Measurements from ENCODE around the gene HMOX2. TPM values are rescaled to one million over a fixed set of nuclear protein-coding genes. Genes with fewer than 3 reads are reported as not detected.

Gene HMOX2
- total and polyA plus RNA-seq, 2 of the 13 experiments (the other 11 are each of a cell fraction or from before 2014, with no cell fraction given): 60.3 to 70.4 TPM

- TF ChIP-seq ZBTB2 (CRISPR knock-in tag; IDR thresholded peaks at IDR 0.05; ENCODE audit: low read depth): peak; percentile 44; the same call in 1 of the 2 replicates
- TF ChIP-seq ZNF30 (CRISPR knock-in tag; IDR thresholded peaks at IDR 0.05): no peak
- no peak for TF ChIP-seq ATM (IDR thresholded peaks at IDR 0.05; ENCODE audit: borderline replicate concordance)
- peak; percentile 37; the same call in 1 of the 2 replicates for TF ChIP-seq ZKSCAN8 (CRISPR knock-in tag; IDR thresholded peaks at IDR 0.05; ENCODE audit: borderline replicate concordance)
- no peak for TF ChIP-seq ARNT (IDR thresholded peaks at IDR 0.05)
- peak; percentile 9 for TF ChIP-seq HNF1B (CRISPR knock-in tag; IDR thresholded peaks at IDR 0.05)
- peak; percentile 89 for TF ChIP-seq SRSF1 (optimal IDR thresholded peaks at IDR 0.05; ENCODE audit: low read depth, low read length)
- 0 out of 2 replicates have a peak, but pooled peaks have one; percentile 58 for TF ChIP-seq MED13 (CRISPR knock-in tag; IDR thresholded peaks at IDR 0.05)
- TF ChIP-seq LCORL (IDR thresholded peaks at IDR 0.05): no peak
- peak; percentile 77; the same call in 1 of the 2 replicates for TF ChIP-seq LCORL (CRISPR knock-in tag; IDR thresholded peaks at IDR 0.05)
- TF ChIP-seq ZNF343 (CRISPR knock-in tag; IDR thresholded peaks at IDR 0.05): no peak
- TF ChIP-seq ELF4 (CRISPR knock-in tag; IDR thresholded peaks at IDR 0.05; ENCODE audit: borderline replicate concordance): 0 out of 2 replicates have a peak, but pooled peaks have one; percentile 66
- 0 out of 2 replicates have a peak, but pooled peaks have one; percentile 18 for TF ChIP-seq BRF2 (CRISPR knock-in tag; IDR thresholded peaks at IDR 0.05)
- TF ChIP-seq ARHGAP35 (CRISPR knock-in tag; IDR thresholded peaks at IDR 0.05; ENCODE audit: borderline replicate concordance): no peak; the same call in 1 of the 2 replicates
- no peak for TF ChIP-seq THYN1 (CRISPR knock-in tag; IDR thresholded peaks at IDR 0.05; ENCODE audit: borderline replicate concordance, low read depth)
- TF ChIP-seq POGZ (CRISPR knock-in tag; IDR thresholded peaks at IDR 0.05): peak; percentile 69
- no peak for TF ChIP-seq ZNF737 (CRISPR knock-in tag; IDR thresholded peaks at IDR 0.05; ENCODE audit: borderline replicate concordance)
- TF ChIP-seq ETS1 (CRISPR knock-in tag; IDR thresholded peaks at IDR 0.05): no peak
- TF ChIP-seq ZNF780A (CRISPR knock-in tag; IDR thresholded peaks at IDR 0.05): peak; percentile 55; the same call in 1 of the 2 replicates
- TF ChIP-seq ZNF546 (CRISPR knock-in tag; conservative IDR thresholded peaks at IDR 0.05): no peak
- TF ChIP-seq PHF8 (CRISPR knock-in tag; IDR thresholded peaks at IDR 0.05): peak; percentile 46; the same call in 1 of the 2 replicates
- TF ChIP-seq ZNF34 (CRISPR knock-in tag; IDR thresholded peaks at IDR 0.05; ENCODE audit: borderline replicate concordance): no peak; the same call in 1 of the 2 replicates
- no peak for TF ChIP-seq ZNF17 (CRISPR knock-in tag; IDR thresholded peaks at IDR 0.05)
These were observed 14.7 kb upstream of the HMOX2 start (continued) for GRCh38 chr16:4461250-4462085.
